ENCODE data around the gene VEZF1.

DNA sequence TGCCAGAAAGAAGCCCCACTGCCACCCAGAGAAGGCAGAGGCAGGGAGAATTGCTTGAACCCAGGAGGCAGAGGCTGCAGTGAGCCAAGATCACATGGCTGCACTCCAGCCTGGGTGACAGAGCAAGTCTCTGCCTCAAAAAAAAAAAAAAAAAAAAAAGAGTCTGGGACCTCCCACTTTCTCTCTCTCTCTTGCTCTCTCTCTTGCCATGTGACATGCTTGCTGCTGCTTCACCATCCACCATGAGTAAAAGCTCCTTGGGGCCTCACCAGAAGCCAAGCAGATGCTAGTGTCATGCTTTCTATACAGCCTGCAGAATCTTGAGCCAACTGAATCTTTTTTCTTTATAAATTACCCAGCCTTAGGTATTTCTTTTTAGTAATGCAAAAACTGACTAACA lies 40.5 kb upstream of the VEZF1 start:
- TF ChIP-seq TAF1 (IDR thresholded peaks at IDR 0.05; ENCODE audit: low read depth, low read length) (no peak), POLR2A (IDR thresholded peaks at IDR 0.05; ENCODE audit: low read depth, low read length) (no peak), POLR2AphosphoS5 (IDR thresholded peaks at IDR 0.05; ENCODE audit: low read depth, low read length) (no peak), SPI1 (IDR thresholded peaks at IDR 0.05; ENCODE audit: low read depth, low read length) (no peak), PAX5 (IDR thresholded peaks at IDR 0.05; ENCODE audit: insufficient read depth, low read length, severe bottlenecking) (no peak)

Measured in GM12891 (cell line).